HL-60 (cell line): ENCODE data around the gene TENT5A.

Experiments
- CTCF ChIP-seq: IDR thresholded peaks from one replicate; pipeline ENCODE4 v1.5.1; 2011; ENCODE audit warnings: low read length, control low read depth, inconsistent platforms; ENCODE audit not compliant: insufficient read depth
- GABPA ChIP-seq: IDR thresholded peaks from 2 replicates; pipeline ENCODE4 v1.6.1; 2012; ENCODE audit warnings: low read depth
- POLR2AphosphoS5 ChIP-seq: IDR thresholded peaks from 2 replicates; pipeline ENCODE4 v1.6.1; 2012; ENCODE audit warnings: low read depth
- SPI1 ChIP-seq: IDR thresholded peaks from 2 replicates; pipeline ENCODE4 v1.6.1; 2012; ENCODE audit warnings: low read depth, mild to moderate bottlenecking, borderline replicate concordance
- TF ChIP-seq, protein P1 (sequence below): IDR thresholded peaks from 2 replicates; pipeline ENCODE4 v1.6.1; 2012; ENCODE audit warnings: low read depth; ENCODE audit not compliant: insufficient replicate concordance

DNA sequence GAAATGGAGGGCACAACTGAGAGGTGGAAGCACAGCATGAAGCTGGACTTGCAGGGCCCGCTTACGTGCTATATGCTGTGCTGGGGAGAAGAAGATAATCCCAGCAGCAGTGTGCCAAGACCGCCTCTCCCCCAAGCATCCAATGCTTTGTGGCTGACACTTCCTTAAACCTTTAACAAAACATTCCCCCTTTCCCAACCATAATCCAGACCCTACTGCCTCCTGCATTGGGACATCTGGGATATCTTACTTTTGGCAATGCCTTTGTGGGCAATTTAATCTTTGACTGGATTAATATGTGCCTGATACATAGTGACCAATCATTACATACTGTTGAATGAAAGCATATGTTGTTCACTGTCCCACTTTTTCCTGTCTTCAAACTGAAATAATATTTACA is 3.1 kb upstream of the TENT5A start:
- no peak for TF ChIP-seq CTCF
- TF ChIP-seq, protein P1, sequence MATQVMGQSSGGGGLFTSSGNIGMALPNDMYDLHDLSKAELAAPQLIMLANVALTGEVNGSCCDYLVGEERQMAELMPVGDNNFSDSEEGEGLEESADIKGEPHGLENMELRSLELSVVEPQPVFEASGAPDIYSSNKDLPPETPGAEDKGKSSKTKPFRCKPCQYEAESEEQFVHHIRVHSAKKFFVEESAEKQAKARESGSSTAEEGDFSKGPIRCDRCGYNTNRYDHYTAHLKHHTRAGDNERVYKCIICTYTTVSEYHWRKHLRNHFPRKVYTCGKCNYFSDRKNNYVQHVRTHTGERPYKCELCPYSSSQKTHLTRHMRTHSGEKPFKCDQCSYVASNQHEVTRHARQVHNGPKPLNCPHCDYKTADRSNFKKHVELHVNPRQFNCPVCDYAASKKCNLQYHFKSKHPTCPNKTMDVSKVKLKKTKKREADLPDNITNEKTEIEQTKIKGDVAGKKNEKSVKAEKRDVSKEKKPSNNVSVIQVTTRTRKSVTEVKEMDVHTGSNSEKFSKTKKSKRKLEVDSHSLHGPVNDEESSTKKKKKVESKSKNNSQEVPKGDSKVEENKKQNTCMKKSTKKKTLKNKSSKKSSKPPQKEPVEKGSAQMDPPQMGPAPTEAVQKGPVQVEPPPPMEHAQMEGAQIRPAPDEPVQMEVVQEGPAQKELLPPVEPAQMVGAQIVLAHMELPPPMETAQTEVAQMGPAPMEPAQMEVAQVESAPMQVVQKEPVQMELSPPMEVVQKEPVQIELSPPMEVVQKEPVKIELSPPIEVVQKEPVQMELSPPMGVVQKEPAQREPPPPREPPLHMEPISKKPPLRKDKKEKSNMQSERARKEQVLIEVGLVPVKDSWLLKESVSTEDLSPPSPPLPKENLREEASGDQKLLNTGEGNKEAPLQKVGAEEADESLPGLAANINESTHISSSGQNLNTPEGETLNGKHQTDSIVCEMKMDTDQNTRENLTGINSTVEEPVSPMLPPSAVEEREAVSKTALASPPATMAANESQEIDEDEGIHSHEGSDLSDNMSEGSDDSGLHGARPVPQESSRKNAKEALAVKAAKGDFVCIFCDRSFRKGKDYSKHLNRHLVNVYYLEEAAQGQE: no peak
- no peak for TF ChIP-seq POLR2AphosphoS5
- no peak for TF ChIP-seq GABPA
- TF ChIP-seq SPI1: peak; percentile 3; the same call in 1 of the 2 replicates
